Activated CD8-positive, alpha-beta T cell treated with anti-CD3 and anti-CD28 coated beads for 36 hours (primary cell): ENCODE data around the gene TRIM37. TPM values are rescaled to one million over a fixed set of nuclear protein-coding genes. Genes with fewer than 3 reads are reported as not detected.

Experiments used
- ATAC-seq: fragments of 200-7000 bp; cut with Tn5 transposase; one replicate; pipeline ENCODE4 v1.10.0; 2021; ENCODE audit warnings: mild to moderate bottlenecking, moderate library complexity
- CTCF ChIA-PET: fragments of 350-600 bp; sonication (Branson Sonifier 250); formaldehyde crosslinking; loops from one replicate; lab custom pipeline; 2021; ENCODE audit warnings: antibody characterized with exemption; lab: Charles Lee
- POLR2A ChIA-PET: fragments of 350-600 bp; sonication (Branson Sonifier 250); formaldehyde crosslinking; loops from one replicate; lab custom pipeline; 2021; ENCODE audit warnings: antibody characterized with exemption; lab: Charles Lee
- DNase-seq: peaks from one replicate; pipeline ENCODE4 v3.0.0-alpha.2; 2020
- H3K27ac Mint-ChIP-seq: one replicate; pipeline ENCODE4 v1.8.0; 2021; ENCODE audit warnings: mild to moderate bottlenecking, mixed read lengths
- H3K27me3 Mint-ChIP-seq: one replicate; pipeline ENCODE4 v1.8.0; 2021; ENCODE audit warnings: mixed read lengths
- H3K36me3 Mint-ChIP-seq: one replicate; pipeline ENCODE4 v1.8.0; 2021; ENCODE audit warnings: low read depth, mixed read lengths
- H3K4me1 Mint-ChIP-seq: one replicate; pipeline ENCODE4 v1.8.0; 2021; ENCODE audit warnings: low read depth, mixed read lengths
- H3K4me3 Mint-ChIP-seq: one replicate; pipeline ENCODE4 v1.8.0; 2021; ENCODE audit warnings: mild to moderate bottlenecking, moderate library complexity, mixed read lengths
- H3K9me3 Mint-ChIP-seq: one replicate; pipeline ENCODE4 v1.8.0; 2021; ENCODE audit warnings: mixed read lengths
- CTCF ChIP-seq: fragments of 200-600 bp; IDR thresholded peaks from one replicate; pipeline ENCODE4 v1.8.0; 2022; ENCODE audit warnings: antibody characterized with exemption, mild to moderate bottlenecking
- intact Hi-C: fragments of 100-400 bp; cut with micrococcal nuclease; formaldehyde crosslinking; loops from one replicate; pipeline ENCODE4 v1.10.0; 2022
- total RNA-seq, 2 experiments: library from RNA; stranded (reverse); gene quantifications; one replicate each; pipeline ENCODE4 v1.2.3, GENCODE V29; 2021

TRIM37 gene
- total RNA-seq, 2 experiments from 2014 or later, result 23.9 to 24.8 TPM

GRCh38 chr17:58969612-58970011 is 137.1 kb downstream of the TRIM37 start:
- H3K4me3 Mint-ChIP-seq, result no peak overlapping the region
- CTCF ChIA-PET, result interaction anchor here (1.4 kb wide), 1 partner anchor 214 kb away, joined by 3 read pairs; the partner anchor contains the start of gene PPM1E
- H3K9me3 Mint-ChIP-seq, result no peaks in the 10 kb centered on the region
- intact Hi-C loops, result no loop called here
- peaks cover 7% of the 10 kb centered on the region for H3K4me1 Mint-ChIP-seq
- no peak overlapping the region for H3K27ac Mint-ChIP-seq
- ATAC-seq (no peak), DNase-seq (no peak)
- POLR2A ChIA-PET, result interaction anchor here (0.6 kb wide), 1 partner anchor 382 kb away, joined by 3 read pairs; no protein-coding TSS in a partner anchor
- no peak for TF ChIP-seq CTCF
- no peaks in the 10 kb centered on the region for H3K36me3 Mint-ChIP-seq
- no peaks in the 10 kb centered on the region for H3K27me3 Mint-ChIP-seq

- Mint-ChIP-seq H3K4me3 (no peak overlapping the region), H3K27ac (no peak overlapping the region), H3K27me3 (no peaks in the 10 kb centered on the region), H3K4me1 (peaks cover 7% of the 10 kb centered on the region), H3K36me3 (no peaks in the 10 kb centered on the region), H3K9me3 (no peaks in the 10 kb centered on the region)
- ATAC-seq (no peak), DNase-seq (no peak)
- intact Hi-C loops, result no loop called here
- POLR2A ChIA-PET, result interaction anchor here (0.6 kb wide), 1 partner anchor 381 kb away, joined by 3 read pairs; no protein-coding TSS in a partner anchor
- CTCF ChIA-PET, result interaction anchor here (1.4 kb wide), 1 partner anchor 214 kb away, joined by 3 read pairs; the partner anchor contains the start of gene PPM1E
- no peak for TF ChIP-seq CTCF
Observed at GRCh38 chr17:58969156-58969555, 137.5 kb downstream of the TRIM37 start.

GRCh38 chr17:58968426-58969061 is 138.1 kb downstream of the TRIM37 start:
- no peaks in the 10 kb centered on the region for H3K27me3 Mint-ChIP-seq
- H3K27ac Mint-ChIP-seq, result no peak overlapping the region
- intact Hi-C loops, result no loop called here
- no peaks in the 10 kb centered on the region for H3K9me3 Mint-ChIP-seq
- H3K4me1 Mint-ChIP-seq, result peaks cover 7% of the 10 kb centered on the region
- no peak for DNase-seq
- ATAC-seq, result no peak
- no peaks in the 10 kb centered on the region for H3K36me3 Mint-ChIP-seq
- H3K4me3 Mint-ChIP-seq, result no peak overlapping the region
- CTCF ChIA-PET, result interaction anchor here (1.4 kb wide), 1 partner anchor 213 kb away, joined by 3 read pairs; the partner anchor contains the start of gene PPM1E
- TF ChIP-seq CTCF, result no peak
- POLR2A ChIA-PET, result no interaction called here

- no peaks in the 10 kb centered on the region for H3K9me3 Mint-ChIP-seq
- POLR2A ChIA-PET, result no interaction called here
- H3K4me1 Mint-ChIP-seq, result peaks cover 7% of the 10 kb centered on the region
Observed at GRCh38 chr17:58966208-58966607, 140.5 kb downstream of the TRIM37 start.

More at GRCh38 chr17:58966208-58966607, 140.5 kb downstream of the TRIM37 start:
- CTCF ChIA-PET, result no interaction called here
- Mint-ChIP-seq H3K27me3 (no peaks in the 10 kb centered on the region), H3K4me3 (no peak overlapping the region), H3K36me3 (no peaks in the 10 kb centered on the region), H3K27ac (no peak overlapping the region)
- intact Hi-C loops, result no loop called here
- ATAC-seq, result no peak
- TF ChIP-seq CTCF, result no peak
- no peak for DNase-seq
